IPS-15b (cell line): Measurements from ENCODE around the gene SULT1A2.
"Not testable (repeated sequence)": the region's sequence is repeated elsewhere in the genome, so short reads cannot be mapped to it uniquely, and the experiment has no call there.

Source experiments
- H3K27me3 ChIP-seq: one replicate; pipeline ENCODE4 v1.6.1; 2013; ENCODE audit warnings: low read length; ENCODE audit not compliant: control insufficient read depth, insufficient read depth
- H3K36me3 ChIP-seq: one replicate; pipeline ENCODE4 v1.6.1; 2013; ENCODE audit warnings: low read length; ENCODE audit not compliant: control insufficient read depth, insufficient read depth
- H3K4me1 ChIP-seq: one replicate; pipeline ENCODE4 v1.6.1; 2013; ENCODE audit warnings: mild to moderate bottlenecking, low read length; ENCODE audit not compliant: control insufficient read depth, insufficient read depth
- H3K4me3 ChIP-seq: one replicate; pipeline ENCODE4 v1.5.1; 2013; ENCODE audit warnings: low read depth, low read length
- H3K9ac ChIP-seq: one replicate; pipeline ENCODE4 v1.6.1; 2013; ENCODE audit warnings: low read depth, mild to moderate bottlenecking, low read length
- H3K9me3 ChIP-seq: one replicate; pipeline ENCODE4 v1.6.1; 2013; ENCODE audit warnings: mild to moderate bottlenecking, low read length; ENCODE audit not compliant: control insufficient read depth, insufficient read depth

The SULT1A2 gene

GRCh38 chr16:28596840-28597691 lies at the start of gene SULT1A2:
Gene SULT1A2, minus strand, starts transcription at chr16:28597050. Its CDS starts 1,120 bp downstream, at chr16:28595930.
- H3K4me3 ChIP-seq = no peak within 1 kb of the TSS
- no peak within 1 kb of the TSS for H3K9ac ChIP-seq
- H3K36me3 ChIP-seq = no peaks in the 10 kb centered on the region
- H3K27me3 ChIP-seq = no peaks in the 10 kb centered on the region
- H3K4me1 ChIP-seq = no peaks in the 10 kb centered on the region
- H3K9me3 ChIP-seq = no peaks in the 10 kb centered on the region

- H3K27me3 ChIP-seq, H3K4me3 ChIP-seq, H3K4me1 ChIP-seq, H3K36me3 ChIP-seq, H3K9me3 ChIP-seq, H3K9ac ChIP-seq: not testable (repeated sequence)
Measured at GRCh38 chr16:28639959-28640358, 43.1 kb upstream of the SULT1A2 start.

- not testable (repeated sequence) for H3K27me3 ChIP-seq, H3K4me3 ChIP-seq, H3K9me3 ChIP-seq, H3K4me1 ChIP-seq, H3K36me3 ChIP-seq, H3K9ac ChIP-seq
Measured at GRCh38 chr16:28638359-28638758, 41.5 kb upstream of the SULT1A2 start.

GRCh38 chr16:28637765-28638164 lies 40.9 kb upstream of the SULT1A2 start, which contains the start of gene NPIPB8:
Gene NPIPB8, plus strand, starts transcription at chr16:28638065. Its CDS starts 296 bp downstream, at chr16:28638361.
- H3K27me3 ChIP-seq, H3K4me1 ChIP-seq, H3K9ac ChIP-seq, H3K36me3 ChIP-seq, H3K4me3 ChIP-seq, H3K9me3 ChIP-seq: not testable (repeated sequence)

GRCh38 chr16:28636093-28636823 lies 39.4 kb upstream of the SULT1A2 start:
- not testable (repeated sequence) for H3K4me3 ChIP-seq, H3K9ac ChIP-seq, H3K4me1 ChIP-seq, H3K27me3 ChIP-seq, H3K9me3 ChIP-seq, H3K36me3 ChIP-seq

GRCh38 chr16:28630905-28631304 lies 34.1 kb upstream of the SULT1A2 start:
- H3K4me3 ChIP-seq, H3K9me3 ChIP-seq, H3K4me1 ChIP-seq, H3K27me3 ChIP-seq, H3K36me3 ChIP-seq, H3K9ac ChIP-seq: not testable (repeated sequence)

GRCh38 chr16:28623172-28623711 lies 26.4 kb upstream of the SULT1A2 start:
- H3K9ac ChIP-seq = no peak overlapping the region

GRCh38 chr16:28622532-28623171 lies 25.8 kb upstream of the SULT1A2 start:
- H3K4me1 ChIP-seq, H3K27me3 ChIP-seq, H3K9me3 ChIP-seq, H3K9ac ChIP-seq, H3K36me3 ChIP-seq, H3K4me3 ChIP-seq: not testable (repeated sequence)

More at GRCh38 chr16:28623172-28623711, 26.4 kb upstream of the SULT1A2 start:
- no peaks in the 10 kb centered on the region for H3K27me3 ChIP-seq
- no peaks in the 10 kb centered on the region for H3K36me3 ChIP-seq
- no peaks in the 10 kb centered on the region for H3K9me3 ChIP-seq
- no peak overlapping the region for H3K4me3 ChIP-seq
- peaks cover 4% of the 10 kb centered on the region for H3K4me1 ChIP-seq

GRCh38 chr16:28621481-28622155 lies 24.8 kb upstream of the SULT1A2 start:
- Histone ChIP-seq H3K36me3 (no peaks in the 10 kb centered on the region), H3K9me3 (no peaks in the 10 kb centered on the region), H3K4me1 (peaks cover 9% of the 10 kb centered on the region), H3K4me3 (no peak overlapping the region), H3K27me3 (no peaks in the 10 kb centered on the region), H3K9ac (no peak overlapping the region)

- not testable (repeated sequence) for H3K36me3 ChIP-seq, H3K27me3 ChIP-seq, H3K9ac ChIP-seq, H3K4me3 ChIP-seq, H3K4me1 ChIP-seq, H3K9me3 ChIP-seq
Measured at GRCh38 chr16:28620316-28620715, 23.5 kb upstream of the SULT1A2 start.

- no peak overlapping the region for H3K9ac ChIP-seq
- H3K36me3 ChIP-seq = no peaks in the 10 kb centered on the region
- no peak overlapping the region for H3K4me3 ChIP-seq
- H3K9me3 ChIP-seq = no peaks in the 10 kb centered on the region
- H3K4me1 ChIP-seq = peaks cover 9% of the 10 kb centered on the region
- H3K27me3 ChIP-seq = no peaks in the 10 kb centered on the region
Measured at GRCh38 chr16:28617874-28618273, 21.0 kb upstream of the SULT1A2 start.
